SK-N-SH (cell line): ENCODE measurements around the gene ST6GALNAC3. TPM values are rescaled to one million over a fixed set of nuclear protein-coding genes. Genes with fewer than 3 reads are reported as not detected.

Experiments
- CTCF ChIA-PET: fragments of 300-600, 350-600 bp; formaldehyde crosslinking; extraction: SDS; loops from one replicate; lab custom pipeline; 2021; lab: Yijun Ruan, JAX
- POLR2A ChIA-PET: fragments of 350-600 bp; sonication (Branson Sonifier 250); formaldehyde crosslinking; extraction: SDS; loops from one replicate; lab custom pipeline; 2020; ENCODE audit warnings: antibody characterized with exemption, inconsistent platforms; lab: Yijun Ruan, JAX
- DNase-seq: peaks from one replicate; pipeline ENCODE4 v3.0.0; 2012
- H2AFZ ChIP-seq: fragments of 200-600 bp; sonication (generic); 2 replicates; pipeline ENCODE4 v1.8.1; 2016; ENCODE audit warnings: antibody characterized with exemption, mild to moderate bottlenecking, low read depth
- H3F3A ChIP-seq: fragments of 200-600 bp; sonication (generic); replicated peaks from 2 replicates; pipeline ENCODE3; 2016; ENCODE audit warnings: antibody characterized with exemption, mild to moderate bottlenecking; ENCODE audit not compliant: insufficient read depth
- H3K27ac ChIP-seq, 2 experiments: fragments of 200-500 bp in 1 of 2; fragments of 200-600 bp in 1 of 2; sonication (Bioruptor generic) in 1 of 2; sonication (generic), shearing (Covaris generic) in 1 of 2; 2 replicates each; pipeline versions ENCODE4 v1.5.1 to v1.6.1; 2014 to 2016; ENCODE audit warnings: low read depth in 2 of 2, inconsistent platforms in 1 of 2, low read length in 1 of 2, mild to moderate bottlenecking in 1 of 2, mixed read lengths in 1 of 2
- H3K27me3 ChIP-seq: fragments of 200-600 bp; sonication (generic), shearing (Covaris generic); 2 replicates; pipeline ENCODE4 v1.6.1; 2016; ENCODE audit warnings: mixed run types; ENCODE audit not compliant: insufficient read depth
- H3K36me3 ChIP-seq, 2 experiments: fragments of 200-500 bp in 1 of 2; fragments of 200-600 bp in 1 of 2; sonication (Bioruptor generic) in 1 of 2; sonication (generic) in 1 of 2; replicated peaks in 1 of 2; 2 replicates each; pipeline versions ENCODE3 to v1.5.1; 2014 to 2016; ENCODE audit warnings: low read length in 1 of 2, mild to moderate bottlenecking in 1 of 2; ENCODE audit not compliant: insufficient read depth in 2 of 2, control insufficient read depth in 1 of 2
- H3K4me1 ChIP-seq, 2 experiments: fragments of 200-500 bp in 1 of 2; fragments of 200-600 bp in 1 of 2; sonication (Bioruptor generic) in 1 of 2; sonication (generic), shearing (Covaris generic) in 1 of 2; 2 replicates each; pipeline versions ENCODE4 v1.5.1 to v1.6.1; 2014 to 2016; ENCODE audit warnings: low read depth in 1 of 2, low read length in 1 of 2, mixed run types in 1 of 2; ENCODE audit not compliant: insufficient read depth in 2 of 2, control insufficient read depth in 1 of 2
- H3K4me2 ChIP-seq: fragments of 200-600 bp; sonication (generic), shearing (Covaris generic); 2 replicates; pipeline ENCODE4 v1.6.1; 2017; ENCODE audit warnings: mixed run types
- H3K4me3 ChIP-seq, 2 experiments: fragments of 200-500 bp in 1 of 2; fragments of 200-600 bp in 1 of 2; sonication (Bioruptor generic) in 1 of 2; sonication (generic), shearing (Covaris generic) in 1 of 2; 2 replicates each; pipeline versions ENCODE4 v1.5.1 to v1.8.1; 2014 to 2016; ENCODE audit warnings: low read depth in 2 of 2, inconsistent platforms in 1 of 2, low read length in 1 of 2, mild to moderate bottlenecking in 1 of 2, mixed read lengths in 1 of 2, moderate library complexity in 1 of 2
- H3K79me2 ChIP-seq: fragments of 200-600 bp; sonication (generic); 2 replicates; pipeline ENCODE4 v1.8.1; 2017; ENCODE audit warnings: mild to moderate bottlenecking; ENCODE audit not compliant: insufficient read depth
- H3K9ac ChIP-seq: fragments of 200-600 bp; sonication (generic); 2 replicates; pipeline ENCODE4 v1.6.1; 2017; ENCODE audit warnings: mixed run types
- H3K9me2 ChIP-seq: fragments of 200-600 bp; sonication (generic); 2 replicates; pipeline ENCODE4 v1.6.1; 2017; ENCODE audit warnings: mixed run types
- H3K9me3 ChIP-seq: fragments of 200-600 bp; sonication (generic); 2 replicates; pipeline ENCODE4 v1.6.1; 2017; ENCODE audit warnings: mixed run types, mild to moderate bottlenecking, moderate library complexity
- H4K20me1 ChIP-seq: fragments of 200-600 bp; sonication (generic); 2 replicates; pipeline ENCODE4 v1.6.1; 2017; ENCODE audit warnings: mild to moderate bottlenecking, mixed run types; ENCODE audit not compliant: insufficient read depth
- CHD2 ChIP-seq: fragments of 150-350 bp; IDR thresholded peaks from 2 replicates; pipeline ENCODE4 v1.6.1; 2018; ENCODE audit warnings: low read length; ENCODE audit not compliant: partially characterized antibody
- ELF1 ChIP-seq: IDR thresholded peaks from 2 replicates; pipeline ENCODE4 v1.4.0; 2012
- EP300 ChIP-seq, 2 experiments: IDR thresholded peaks; 2 replicates each; pipeline versions ENCODE4 v1.4.0 to v1.6.1; 2012; ENCODE audit warnings: borderline replicate concordance in 1 of 2, low read depth in 1 of 2, low read length in 1 of 2
- EZH2phosphoT487 ChIP-seq: fragments of 200-600 bp; sonication (generic); IDR thresholded peaks from 2 replicates; pipeline ENCODE4 v1.6.1; 2017; ENCODE audit warnings: low read depth, mixed run types, mild to moderate bottlenecking, antibody characterized with exemption, moderate library complexity, borderline replicate concordance
- FOSL2 ChIP-seq: IDR thresholded peaks from 2 replicates; pipeline ENCODE4 v1.4.0; 2012; ENCODE audit warnings: low read depth, mild to moderate bottlenecking, moderate library complexity, borderline replicate concordance
- FOXJ3 ChIP-seq: sonication (generic); formaldehyde crosslinking; IDR thresholded peaks from 2 replicates; pipeline ENCODE4 v1.5.1; 2020; ENCODE audit warnings: mild to moderate bottlenecking, missing genetic modification reagents
- FOXM1 ChIP-seq: IDR thresholded peaks from 2 replicates; pipeline ENCODE4 v1.4.0; 2012; ENCODE audit warnings: low read depth, mild to moderate bottlenecking
- GABPA ChIP-seq: IDR thresholded peaks from 2 replicates; pipeline ENCODE4 v1.4.0; 2012; ENCODE audit warnings: low read depth, mild to moderate bottlenecking
- GATA2 ChIP-seq: sonication (generic); formaldehyde crosslinking; IDR thresholded peaks from 2 replicates; pipeline ENCODE4 v1.5.0; 2020; ENCODE audit warnings: mild to moderate bottlenecking, missing genetic modification reagents
- IRF3 ChIP-seq: fragments of 150-350 bp; IDR thresholded peaks from 2 replicates; pipeline ENCODE4 v1.6.1; 2016; ENCODE audit warnings: mild to moderate bottlenecking, low read depth, low read length
- JUND ChIP-seq: IDR thresholded peaks from 2 replicates; pipeline ENCODE4 v1.4.0; 2012
- MAX ChIP-seq: IDR thresholded peaks from 2 replicates; pipeline ENCODE4 v1.4.0; 2012; ENCODE audit warnings: low read depth
- MEF2A ChIP-seq: IDR thresholded peaks from 2 replicates; pipeline ENCODE4 v1.4.0; 2012; ENCODE audit warnings: low read depth, borderline replicate concordance
- MXI1 ChIP-seq: IDR thresholded peaks from 2 replicates; pipeline ENCODE4 v1.6.1; 2012; ENCODE audit warnings: mild to moderate bottlenecking, low read depth, low read length, improper control_type of control experiment
- NFIC ChIP-seq: IDR thresholded peaks from 2 replicates; pipeline ENCODE4 v1.4.0; 2012; ENCODE audit warnings: borderline replicate concordance
- NRF1 ChIP-seq: IDR thresholded peaks from 2 replicates; pipeline ENCODE4 v1.6.1; 2012; ENCODE audit warnings: low read depth, mild to moderate bottlenecking, low read length
- PBX3 ChIP-seq: IDR thresholded peaks from 2 replicates; pipeline ENCODE4; 2012
- POLR2AphosphoS5 ChIP-seq: IDR thresholded peaks from 2 replicates; pipeline ENCODE4 v1.6.1; 2012; ENCODE audit warnings: low read depth, low read length
- RFX5 ChIP-seq: IDR thresholded peaks from 2 replicates; pipeline ENCODE4 v1.6.1; 2012; ENCODE audit warnings: mild to moderate bottlenecking, improper control_type of control experiment, low read length
- RXRA ChIP-seq: IDR thresholded peaks from 2 replicates; pipeline ENCODE4 v1.4.0; 2012; ENCODE audit warnings: low read depth, mild to moderate bottlenecking, borderline replicate concordance
- SIN3A ChIP-seq: IDR thresholded peaks from 2 replicates; pipeline ENCODE4 v1.6.1; 2012; ENCODE audit warnings: low read depth, mild to moderate bottlenecking, low read length, moderate library complexity, borderline replicate concordance
- TAF1 ChIP-seq: IDR thresholded peaks from 2 replicates; pipeline ENCODE4 v1.6.1; 2012; ENCODE audit warnings: low read depth, mild to moderate bottlenecking, low read length, moderate library complexity, borderline replicate concordance
- TCF12 ChIP-seq: IDR thresholded peaks from 2 replicates; pipeline ENCODE4 v1.4.0; 2012
- USF1 ChIP-seq: IDR thresholded peaks from 2 replicates; pipeline ENCODE4 v1.4.0; 2012; ENCODE audit warnings: low read depth, borderline replicate concordance
- USF2 ChIP-seq: fragments of 150-350 bp; IDR thresholded peaks from 2 replicates; pipeline ENCODE4 v1.6.1; 2017; ENCODE audit warnings: antibody characterized with exemption, low read length, low read depth, borderline replicate concordance
- YY1 ChIP-seq: IDR thresholded peaks from 2 replicates; pipeline ENCODE4 v1.4.0; 2012; ENCODE audit warnings: low read depth, mild to moderate bottlenecking
- WGBS: methylation state at CpG from one replicate; pipeline ENCODE4 v1.1.6; 2017; ENCODE audit warnings: low lambda C conversion rate; 5-methylcytosine and 5-hydroxymethylcytosine counted together
- polyA plus RNA-seq, 3 experiments: library from polyadenylated mRNA; depleted of rRNA; stranded (reverse); fragments of >200 nt; gene quantifications; 2 replicates each; pipeline ENCODE4 v1.2.3, GENCODE V29; 2012

The ST6GALNAC3 gene
- polyA plus RNA-seq, 1 of the 3 experiments (the other 2 are of a cell fraction): 8.1 TPM

GRCh38 chr1:76669131-76669530 is 594.6 kb downstream of the ST6GALNAC3 start:
- Histone ChIP-seq H3K79me2 (no peaks in the 10 kb centered on the region), H3K4me3 (no peak overlapping the region), H3K9me3 (no peaks in the 10 kb centered on the region), H3K9ac (no peak overlapping the region), H4K20me1 (no peaks in the 10 kb centered on the region), H2AFZ (no peak overlapping the region), H3K27me3 (no peaks in the 10 kb centered on the region), H3K4me1 (no peaks in the 10 kb centered on the region; a peak in 1 of 4 replicates), H3F3A (no peaks in the 10 kb centered on the region), H3K27ac (no peak overlapping the region), H3K9me2 (no peaks in the 10 kb centered on the region), H3K36me3 (no peaks in the 10 kb centered on the region), H3K4me2 (no peak overlapping the region)
- ChIA-PET POLR2A (no interaction called here), CTCF (no interaction called here)
- DNase-seq: no peak
- WGBS: 81% methylated on average over 4 of the region's 4 CpGs
- TF ChIP-seq TAF1 (no peak), GATA2 (no peak), FOXM1 (no peak), NRF1 (no peak), RFX5 (no peak), NFIC (no peak), TCF12 (no peak), MEF2A (no peak), FOXJ3 (no peak), MAX (no peak), IRF3 (no peak), ELF1 (no peak), POLR2AphosphoS5 (no peak)

GRCh38 chr1:76669624-76670315 is 595.2 kb downstream of the ST6GALNAC3 start:
- Histone ChIP-seq H3K4me2 (no peak overlapping the region), H3F3A (no peaks in the 10 kb centered on the region), H3K4me3 (no peak overlapping the region), H2AFZ (no peak overlapping the region), H3K9me2 (no peaks in the 10 kb centered on the region), H3K27ac (no peak overlapping the region), H4K20me1 (no peaks in the 10 kb centered on the region), H3K9me3 (no peaks in the 10 kb centered on the region), H3K4me1 (no peaks in the 10 kb centered on the region; a peak in 1 of 4 replicates), H3K27me3 (no peaks in the 10 kb centered on the region), H3K79me2 (no peaks in the 10 kb centered on the region), H3K9ac (no peak overlapping the region), H3K36me3 (no peaks in the 10 kb centered on the region)
- no peak for DNase-seq
- CTCF ChIA-PET: interaction anchor here (0.9 kb wide), 1 partner anchor 42 kb away, joined by 3 read pairs; no protein-coding TSS in a partner anchor
- POLR2A ChIA-PET: no interaction called here
- 62% methylated on average over 3 of the region's 3 CpGs for WGBS
- TF ChIP-seq FOSL2 (no peak), GABPA (no peak), PBX3 (no peak), EP300 (IDR thresholded peaks at IDR 0.05; ENCODE audit: borderline replicate concordance in 1 of 2, low read depth in 1 of 2, low read length in 1 of 2) (no peak), SIN3A (no peak), FOXM1 (no peak), EZH2phosphoT487 (no peak), CHD2 (no peak), USF1 (no peak), MAX (no peak), RXRA (no peak), MXI1 (no peak), MEF2A (no peak), RFX5 (no peak), USF2 (no peak), YY1 (no peak), JUND (no peak), ELF1 (no peak)
